ENCODE data around the gene KIF6.

Gene KIF6

DNA sequence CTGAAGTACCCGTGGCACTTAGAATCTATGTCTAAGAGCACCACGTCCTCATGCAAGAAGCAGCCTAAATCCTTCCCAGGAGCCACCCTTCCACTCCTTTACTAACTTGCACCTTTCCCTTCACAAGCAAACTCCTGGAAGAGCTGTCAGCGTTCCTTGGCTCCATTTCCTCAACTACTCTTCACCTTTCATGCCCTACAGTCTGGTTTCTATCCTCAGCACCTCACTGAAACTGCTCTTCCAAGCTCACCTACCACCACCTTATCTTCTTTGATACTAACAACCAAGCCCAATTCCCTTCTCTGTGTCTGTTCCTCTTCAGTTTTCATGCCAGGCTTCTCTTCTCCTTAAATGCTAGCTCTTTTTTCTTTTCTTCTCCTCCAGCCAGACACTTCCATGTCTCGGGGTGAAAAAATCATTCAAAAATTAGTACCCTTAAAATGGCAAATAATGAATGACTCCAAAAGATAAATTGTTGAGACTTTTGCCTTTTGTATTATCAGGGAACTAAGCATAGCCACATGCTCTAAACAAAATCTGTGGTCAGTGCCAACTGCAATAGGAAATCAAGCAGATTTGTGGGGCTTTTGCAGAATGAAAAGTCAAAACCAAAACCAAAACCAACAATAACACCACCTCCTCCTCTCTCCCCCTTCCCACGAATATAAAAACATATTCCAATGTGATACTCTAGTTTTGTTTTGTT, 253.1 kb downstream of the KIF6 start:
- intact Hi-C loops (cut with DNase I), result no loop called here

DNA sequence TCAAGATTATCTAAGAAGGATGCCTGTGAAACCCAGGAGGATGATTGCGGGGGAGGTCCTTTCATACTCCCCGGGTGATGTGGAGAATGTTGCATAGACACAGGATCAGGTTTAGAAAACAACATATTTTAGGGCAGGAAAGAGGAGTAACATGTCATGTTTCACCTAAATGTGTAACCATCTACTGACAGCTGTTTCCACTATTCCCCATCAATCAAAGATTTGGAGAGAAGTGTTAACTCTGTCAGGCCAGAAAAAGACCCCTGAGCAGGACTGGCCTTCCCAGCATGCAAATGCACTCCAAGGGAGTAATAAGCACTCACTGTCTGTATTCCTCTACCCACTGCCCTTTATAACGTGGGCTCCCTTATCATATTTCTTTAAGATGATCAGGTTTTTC, 254.7 kb downstream of the KIF6 start:
- intact Hi-C loops (cut with DNase I), result no loop called here
- DNase-seq, result no peak

More for the DNA sequence above, 253.1 kb downstream of the KIF6 start:
- no peak for DNase-seq

DNA sequence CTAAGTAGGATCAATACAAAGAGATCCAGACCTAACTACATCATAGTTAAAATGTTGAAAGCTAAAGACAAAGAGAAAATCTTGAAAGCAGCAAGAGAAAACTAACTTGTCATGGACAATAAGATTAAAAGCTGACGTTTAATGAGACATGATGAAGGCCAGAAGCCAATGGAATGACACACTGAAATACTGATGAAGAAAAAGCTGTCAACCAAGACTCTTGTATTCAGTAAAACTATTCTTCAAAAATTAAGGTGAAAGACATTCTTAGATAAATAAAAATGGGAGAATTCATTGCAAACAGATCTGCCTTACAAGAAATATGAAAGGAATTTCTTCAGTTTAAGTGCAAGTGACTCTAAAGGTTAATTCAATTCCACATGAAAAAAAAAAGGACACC, 256.8 kb downstream of the KIF6 start:
- no peak for DNase-seq

GRCh38 chr6:39466631-39467030, 258.6 kb downstream of the KIF6 start:
- intact Hi-C loops (cut with DNase I), result no loop called here
- DNase-seq, result no peak

More for the DNA sequence above, 256.8 kb downstream of the KIF6 start:
- intact Hi-C loops (cut with DNase I), result no loop called here

DNA sequence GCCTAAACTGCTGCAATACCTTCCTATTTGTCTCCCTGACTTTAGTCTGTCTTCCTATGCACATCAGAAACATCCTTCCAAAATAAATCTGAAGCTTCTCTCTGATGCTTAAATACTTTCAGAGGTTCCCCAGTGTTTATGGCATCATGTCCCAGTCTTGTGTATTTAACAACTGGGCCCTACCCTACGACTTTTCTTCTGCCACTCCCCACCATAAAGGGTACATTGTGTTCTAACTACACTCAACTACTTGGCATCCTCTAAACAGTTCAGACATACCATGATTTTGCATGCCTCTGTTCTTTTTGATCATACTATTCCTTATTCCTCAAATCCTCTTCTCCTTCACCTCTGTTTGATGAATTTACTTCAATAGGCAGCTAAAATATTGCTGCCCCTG, 259.7 kb downstream of the KIF6 start:
- DNase-seq, result no peak
- intact Hi-C loops (cut with DNase I), result no loop called here

DNA sequence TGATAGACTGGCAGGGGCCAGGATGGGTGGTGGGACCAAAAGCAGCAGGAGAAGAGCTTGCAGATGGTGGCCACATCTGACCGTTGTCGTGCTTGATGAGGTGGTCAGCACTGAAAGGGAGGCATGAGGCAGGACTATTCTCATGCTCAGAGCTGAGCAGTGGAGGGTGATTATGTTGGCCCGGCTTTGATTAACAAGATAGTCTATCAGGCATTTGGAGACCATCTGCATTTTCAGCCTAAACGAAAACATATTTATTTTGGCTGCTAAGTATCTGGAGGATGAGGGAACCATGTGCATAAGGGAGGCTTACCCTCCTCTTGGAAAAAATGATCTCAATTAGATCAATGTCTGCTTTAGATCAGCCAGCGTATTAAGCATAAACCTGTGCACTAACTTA, 261.1 kb downstream of the KIF6 start:
- no peak for DNase-seq
- intact Hi-C loops (cut with DNase I), result no loop called here

GRCh38 chr6:39453956-39454524, 271.2 kb downstream of the KIF6 start:
- no peak for DNase-seq

DNA sequence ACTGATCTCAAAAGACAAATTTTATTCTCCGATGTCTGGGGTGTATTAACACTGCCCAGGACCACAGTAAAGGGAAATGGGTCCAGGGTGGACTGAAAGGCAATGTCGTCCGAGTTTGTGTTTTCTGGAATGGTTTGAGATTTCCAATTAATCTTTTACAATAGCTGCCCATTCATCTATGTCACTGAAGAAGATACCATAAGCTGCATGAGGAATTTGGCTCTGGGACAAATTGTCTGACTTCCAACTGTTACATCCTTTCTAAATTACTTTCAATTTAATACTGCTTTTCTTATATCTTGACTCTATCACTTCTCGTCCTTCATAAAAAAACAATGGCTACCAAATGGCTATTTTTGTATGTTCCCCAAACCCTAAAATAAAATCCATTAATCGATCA, 272.0 kb downstream of the KIF6 start:
- intact Hi-C loops (cut with DNase I), result no loop called here
- no peak for DNase-seq

More at GRCh38 chr6:39453956-39454524, 271.2 kb downstream of the KIF6 start:
- intact Hi-C loops (cut with DNase I), result no loop called here

- intact Hi-C loops (cut with DNase I), result no loop called here
- DNase-seq, result no peak
Measured at GRCh38 chr6:39452306-39453145, 272.7 kb downstream of the KIF6 start.

DNA sequence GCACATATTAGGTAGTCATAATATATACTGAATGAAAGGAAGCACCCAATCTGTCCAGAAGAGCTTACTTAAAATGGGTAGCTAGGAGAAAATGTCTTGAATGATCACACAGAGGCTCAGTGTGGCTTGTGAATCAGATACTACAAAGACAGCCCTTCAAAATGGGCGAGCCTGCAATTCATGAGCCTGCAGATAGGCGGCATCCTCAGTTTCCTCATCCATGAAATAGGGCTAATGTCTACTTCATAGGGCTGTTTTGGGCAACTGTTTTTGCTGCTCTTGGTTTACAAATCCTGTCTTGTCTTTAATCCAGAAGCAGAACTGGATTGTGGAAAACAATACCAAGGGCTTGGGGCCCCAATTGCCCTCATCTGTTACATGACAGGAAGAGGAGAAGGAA, 273.4 kb downstream of the KIF6 start:
- no peak for DNase-seq

GRCh38 chr6:39449022-39449421, 276.2 kb downstream of the KIF6 start:
- intact Hi-C loops (cut with DNase I), result no loop called here
- no peak for DNase-seq

More for the DNA sequence above, 273.4 kb downstream of the KIF6 start:
- intact Hi-C loops (cut with DNase I), result no loop called here

DNA sequence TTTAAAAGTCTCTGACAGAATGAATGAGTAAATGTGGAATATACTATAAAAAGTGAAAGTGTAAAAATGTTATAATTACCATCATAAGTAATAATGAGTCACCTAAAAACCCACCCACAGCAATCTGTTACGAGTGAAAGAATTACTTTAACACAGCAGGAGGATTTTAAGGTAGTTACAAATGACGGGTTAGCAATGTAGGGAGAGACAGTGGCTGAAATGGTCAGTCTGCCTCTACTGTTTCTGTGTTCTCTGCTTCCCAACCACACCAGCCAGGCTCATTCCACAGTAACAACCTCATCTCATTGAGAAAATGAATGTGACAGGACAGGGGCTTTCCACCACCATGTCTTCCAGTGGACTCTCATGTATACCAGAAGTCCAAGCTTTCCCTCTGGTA, 278.3 kb downstream of the KIF6 start:
- intact Hi-C loops (cut with DNase I), result no loop called here
- no peak for DNase-seq

- no peak for DNase-seq
- intact Hi-C loops (cut with DNase I), result no loop called here
Measured at GRCh38 chr6:39445667-39446066, 279.5 kb downstream of the KIF6 start.

- intact Hi-C loops (cut with DNase I), result no loop called here
- DNase-seq, result no peak
Measured at GRCh38 chr6:39444479-39445019, 280.7 kb downstream of the KIF6 start.

DNA sequence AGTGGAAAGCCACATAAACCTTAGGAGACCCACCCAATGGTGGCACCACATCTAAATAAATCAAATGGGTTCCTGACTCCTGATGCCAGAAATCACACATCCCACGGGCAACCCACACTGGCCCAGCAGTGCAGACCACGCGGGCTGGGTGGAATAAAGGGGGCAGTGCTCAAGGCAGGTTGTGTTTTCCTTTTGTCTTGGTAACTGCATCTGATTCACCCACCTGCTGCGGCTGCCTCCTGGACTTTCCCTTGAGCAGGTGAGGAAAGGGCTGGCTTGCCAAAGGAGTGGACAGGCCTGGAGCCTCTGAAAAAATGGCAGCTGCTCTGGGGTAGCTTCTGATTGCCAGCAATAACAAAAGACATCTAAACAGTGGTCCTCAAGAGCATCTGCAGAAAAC, 283.2 kb downstream of the KIF6 start:
- intact Hi-C loops (cut with DNase I), result no loop called here
- no peak for DNase-seq

DNA sequence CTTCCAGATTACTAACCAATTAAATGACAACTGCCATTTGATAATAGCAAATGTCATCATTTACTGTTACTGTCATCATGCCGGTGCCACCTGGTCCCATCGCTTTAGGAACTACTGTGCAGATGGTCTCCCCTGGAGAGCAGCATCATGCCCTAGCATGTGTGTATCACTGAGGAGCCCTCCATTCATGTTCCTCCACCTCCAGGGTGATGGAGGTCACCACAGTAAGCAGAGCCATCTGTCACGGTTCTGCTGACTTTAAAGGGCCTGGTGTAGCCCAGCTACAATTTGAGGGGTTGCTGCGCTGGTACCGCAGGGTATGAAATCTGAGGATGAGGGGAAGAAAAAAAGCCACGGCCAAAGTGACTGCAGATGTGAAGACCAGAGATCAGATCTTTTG, 283.9 kb downstream of the KIF6 start:
- intact Hi-C loops (cut with DNase I), result no loop called here

DNA sequence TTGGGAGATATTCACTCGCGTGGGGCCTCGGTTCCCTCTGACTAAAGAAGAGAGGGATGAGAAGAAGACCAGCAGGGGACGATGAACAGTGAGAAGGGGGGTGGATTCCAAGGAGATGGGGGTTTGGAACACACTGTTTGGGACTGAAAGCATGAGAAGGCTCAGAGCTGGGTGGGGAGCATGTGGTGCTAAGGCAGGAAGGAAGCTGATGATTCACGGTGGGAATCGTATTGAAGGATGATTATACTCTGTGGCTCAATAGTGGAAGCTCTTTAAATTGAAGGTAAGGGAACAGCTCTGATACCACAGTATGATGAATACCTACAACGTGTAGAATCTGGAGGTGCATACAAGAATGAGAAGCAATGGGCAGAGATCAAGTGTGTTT, 285.2 kb downstream of the KIF6 start:
- no peak for DNase-seq

More for the DNA sequence above, 283.9 kb downstream of the KIF6 start:
- no peak for DNase-seq

GRCh38 chr6:39439342-39440038, 285.7 kb downstream of the KIF6 start:
- intact Hi-C loops (cut with DNase I), result no loop called here
- DNase-seq, result no peak

More for the DNA sequence above, 285.2 kb downstream of the KIF6 start:
- intact Hi-C loops (cut with DNase I), result no loop called here

DNA sequence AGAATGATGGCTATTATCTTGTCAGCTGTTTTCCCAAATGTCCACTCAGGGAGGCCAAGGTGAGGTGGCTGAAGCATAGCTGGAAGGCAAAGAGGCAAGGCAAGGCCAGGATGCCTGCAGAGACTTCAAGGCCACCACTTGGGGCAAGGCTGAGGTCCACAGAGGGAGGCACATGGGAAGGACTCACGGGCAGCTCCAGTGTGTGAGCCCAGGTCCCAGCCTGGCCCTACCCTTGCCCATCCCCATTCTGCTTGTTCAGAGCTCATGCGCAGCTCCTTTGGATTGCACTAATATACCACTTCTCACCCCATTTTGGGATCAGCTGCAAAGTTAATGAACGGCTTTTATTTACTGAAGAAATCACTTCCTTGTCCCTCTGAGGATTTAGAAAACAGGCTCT, 291.6 kb downstream of the KIF6 start:
- DNase-seq, result no peak
- intact Hi-C loops (cut with DNase I), result no loop called here

GRCh38 chr6:39432330-39433025, 292.7 kb downstream of the KIF6 start:
- intact Hi-C loops (cut with DNase I), result no loop called here

More at GRCh38 chr6:39432330-39433025, 292.7 kb downstream of the KIF6 start:
- no peak for DNase-seq

All from posterior cingulate gyrus (tissue), 11 donors.